Urinary bladder (tissue), 4 donors: ENCODE data around the gene PAX8. TPM values are rescaled to one million over a fixed set of nuclear protein-coding genes. Genes with fewer than 3 reads are reported as not detected.

Experiments used
- DNase-seq: peaks from one replicate; pipeline ENCODE4 v3.0.0-alpha.2; 2015; ENCODE audit errors: extremely low spot score
- H3K27ac ChIP-seq: one replicate; pipeline ENCODE4 v1.5.1; 2013; ENCODE audit warnings: low read depth, mild to moderate bottlenecking, moderate library complexity
- H3K36me3 ChIP-seq: one replicate; pipeline ENCODE4 v1.6.1; 2013; ENCODE audit warnings: mild to moderate bottlenecking, moderate library complexity; ENCODE audit not compliant: insufficient read depth
- H3K4me1 ChIP-seq: one replicate; pipeline ENCODE4 v1.6.1; 2013; ENCODE audit warnings: mild to moderate bottlenecking, moderate library complexity; ENCODE audit not compliant: insufficient read depth
- H3K4me3 ChIP-seq: one replicate; pipeline ENCODE4 v1.5.1; 2013; ENCODE audit warnings: low read depth, low read length
- WGBS: extraction: QIAGEN DNeasy Blood & Tissue Kit; methylation state at CpG from one replicate; pipeline ENCODE4 v1.1.7; 2013; 5-methylcytosine and 5-hydroxymethylcytosine counted together
- polyA plus RNA-seq: library from polyadenylated mRNA; stranded (reverse); fragments of 200-250 nt; gene quantifications from one replicate; pipeline ENCODE4 v1.2.3, GENCODE V29; 2013
- total RNA-seq: library from RNA; depleted of rRNA; stranded (reverse); fragments of >200 nt; gene quantifications from one replicate; pipeline ENCODE4 v1.2.3, GENCODE V29; 2014
- donor health status: healthy with polysubstance abuse.
- donor health status: healthy.

PAX8 gene
- total and polyA plus RNA-seq, 2 donors: 0.19 to 0.26 TPM

DNA sequence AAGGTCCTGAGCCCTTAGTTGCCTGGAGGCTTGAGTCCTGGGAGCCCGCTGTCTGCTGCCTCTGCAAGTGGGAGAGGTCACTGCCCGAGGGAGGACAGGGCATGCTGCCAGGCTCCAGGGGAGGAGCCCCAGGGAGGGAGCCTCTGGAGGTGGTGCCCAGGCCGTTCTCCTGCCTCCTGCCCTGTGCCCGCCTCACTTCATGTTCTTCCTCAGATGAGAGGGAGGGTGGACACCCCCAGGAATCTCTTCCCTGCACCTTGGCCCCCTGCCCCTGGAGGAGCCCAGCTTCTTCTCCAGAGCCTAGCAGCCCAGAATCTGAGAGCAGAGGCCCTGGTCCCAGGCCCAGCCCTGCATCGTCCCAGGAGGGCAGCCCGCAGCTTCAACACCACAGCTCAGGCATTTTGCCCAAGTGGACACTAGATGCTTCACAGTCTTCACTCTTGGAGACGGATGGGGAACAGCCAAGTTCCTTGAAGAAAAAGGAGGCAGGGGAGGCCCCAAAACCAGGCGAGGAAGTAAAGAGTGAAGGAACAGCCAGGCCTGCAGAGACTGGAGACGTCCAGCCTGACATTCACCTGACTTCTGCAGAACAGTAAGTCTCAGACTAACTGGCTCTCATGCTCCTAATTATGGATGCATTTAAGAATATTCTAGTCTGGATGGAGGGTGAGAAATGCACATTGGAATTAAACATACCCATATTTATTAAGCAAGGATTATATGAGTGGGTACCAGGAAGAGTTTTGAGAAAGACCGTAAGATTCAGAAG lies 92.9 kb downstream of the PAX8 start:
- Histone ChIP-seq H3K36me3 (no peaks in the 10 kb centered on the region), H3K4me1 (no peaks in the 10 kb centered on the region), H3K4me3 (no peak overlapping the region), H3K27ac (no peak overlapping the region)
- DNase-seq: no peak
- 76% methylated on average over 10 of the region's 10 CpGs for WGBS

DNA sequence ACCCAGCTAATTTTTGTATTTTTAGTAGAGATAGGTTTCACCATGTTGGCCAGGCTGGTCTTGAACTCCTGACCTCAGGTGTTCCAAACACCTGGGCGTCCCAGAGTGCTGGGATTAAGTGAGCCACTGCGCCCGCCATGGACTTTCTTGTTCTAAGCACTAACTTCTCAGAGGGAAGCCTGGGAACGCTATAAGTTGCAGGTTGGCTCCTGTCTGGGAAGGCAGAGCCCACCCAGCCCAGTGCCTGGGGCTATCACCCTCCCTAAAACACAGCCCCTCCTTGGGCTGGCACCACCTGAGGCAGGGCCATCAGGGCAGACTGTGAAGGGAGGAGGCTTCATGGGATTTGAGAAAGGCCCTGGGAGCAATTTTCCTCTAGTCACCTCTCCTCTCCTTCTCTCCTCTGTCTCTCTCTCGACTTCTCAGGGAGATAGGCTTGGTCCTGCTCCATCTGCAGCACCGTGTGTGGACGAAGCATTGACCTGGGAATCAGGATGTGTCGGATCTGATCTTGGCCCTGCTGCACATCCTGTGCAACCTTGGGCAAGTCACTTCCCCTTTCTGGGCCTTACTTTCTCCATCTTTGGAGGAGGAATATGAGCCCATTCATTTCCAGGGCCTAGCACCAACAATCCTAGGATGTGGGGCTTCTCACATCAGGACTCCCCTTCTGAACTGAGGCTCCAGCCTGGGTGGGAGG lies 94.0 kb downstream of the PAX8 start:
- Histone ChIP-seq H3K4me1 (no peaks in the 10 kb centered on the region), H3K4me3 (no peak overlapping the region), H3K36me3 (no peaks in the 10 kb centered on the region), H3K27ac (no peak overlapping the region)
- WGBS: 87% methylated on average over 8 of the region's 8 CpGs
- no peak for DNase-seq

DNA sequence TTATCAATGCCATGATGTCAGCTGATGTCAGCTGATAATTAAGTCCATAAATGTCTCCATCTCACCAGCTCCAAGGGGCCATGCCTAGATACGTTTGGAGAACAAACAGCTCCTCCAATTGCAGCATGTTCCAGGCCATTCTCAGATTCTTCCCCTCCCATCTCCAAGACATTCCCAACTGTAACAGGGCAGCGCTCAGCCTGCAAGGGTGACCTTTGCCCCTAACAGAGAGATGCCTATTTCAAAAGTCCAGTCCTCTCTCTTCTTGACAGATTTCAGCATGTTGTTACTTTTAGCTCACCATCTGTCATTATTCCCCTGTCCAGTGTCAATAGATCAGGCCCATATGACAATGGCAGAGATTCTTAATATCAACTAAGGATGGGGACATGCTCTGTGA lies 95.0 kb downstream of the PAX8 start:
- Histone ChIP-seq H3K36me3 (no peaks in the 10 kb centered on the region), H3K4me1 (no peaks in the 10 kb centered on the region), H3K27ac (no peak overlapping the region), H3K4me3 (no peak overlapping the region)
- WGBS: 90% methylated on average over 2 of the region's 2 CpGs
- DNase-seq: no peak

DNA sequence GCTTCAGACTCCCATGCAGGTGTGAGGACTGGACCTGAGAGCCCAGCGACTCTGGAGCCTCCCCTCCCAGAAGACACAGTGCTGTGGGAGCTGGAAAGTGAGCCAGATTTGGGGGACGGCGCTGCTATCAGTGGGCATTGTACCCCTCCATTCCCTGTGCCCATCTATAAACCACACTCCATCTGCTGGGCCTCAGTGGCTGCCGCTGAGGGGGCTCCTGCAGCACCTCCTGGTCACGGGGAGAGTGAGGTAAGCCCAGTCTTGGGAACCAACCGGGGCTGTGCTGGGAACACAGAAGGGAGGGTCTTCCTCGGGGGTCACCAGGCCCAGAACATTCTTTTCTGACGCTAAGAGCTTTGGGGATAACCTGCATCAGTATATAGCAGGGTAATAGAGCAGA lies 95.5 kb downstream of the PAX8 start:
- Histone ChIP-seq H3K4me3 (no peak overlapping the region), H3K4me1 (no peaks in the 10 kb centered on the region), H3K27ac (no peak overlapping the region), H3K36me3 (no peaks in the 10 kb centered on the region)
- DNase-seq: no peak
- WGBS: 87% methylated on average over 8 of the region's 8 CpGs

DNA sequence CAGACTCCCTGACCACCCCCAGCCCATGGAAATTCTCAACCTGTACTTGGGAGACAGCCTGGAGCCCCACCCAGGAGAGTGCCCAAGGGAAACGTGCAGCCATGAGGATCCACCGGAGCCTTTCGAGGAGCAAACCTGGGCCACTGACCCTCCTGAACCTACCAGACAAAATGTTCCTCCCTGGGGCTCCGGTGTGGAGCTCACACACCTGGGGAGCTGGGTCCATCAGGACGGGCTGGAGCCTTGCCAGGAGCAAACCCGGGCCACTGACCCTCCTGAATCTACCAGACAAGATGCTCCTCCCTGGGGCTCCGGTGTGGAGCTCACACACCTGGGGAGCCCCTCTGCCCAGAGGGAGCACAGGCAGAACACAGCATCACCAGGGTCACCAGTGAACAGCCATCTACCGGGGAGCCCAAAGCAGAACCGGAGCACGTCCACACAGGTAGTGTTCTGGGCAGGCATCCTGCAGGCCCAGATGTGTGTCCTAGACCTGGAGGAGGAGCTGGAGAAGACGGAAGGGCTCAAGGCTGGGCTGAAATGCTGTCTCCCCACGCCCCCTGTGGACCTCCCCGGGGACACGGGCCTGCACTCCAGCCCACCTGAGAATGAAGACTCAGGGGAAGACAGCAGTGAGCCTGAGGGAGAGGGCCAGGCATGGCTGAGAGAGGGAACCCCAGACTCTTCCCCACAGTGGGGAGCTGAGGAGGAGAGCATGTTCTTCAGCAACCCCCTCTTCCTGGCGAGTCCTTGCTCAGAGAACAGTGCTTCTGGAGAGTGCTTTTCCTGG lies 96.1 kb downstream of the PAX8 start:
- H3K36me3 ChIP-seq: no peaks in the 10 kb centered on the region
- H3K27ac ChIP-seq: no peak overlapping the region
- WGBS: 91% methylated on average over 15 of the region's 15 CpGs

DNA sequence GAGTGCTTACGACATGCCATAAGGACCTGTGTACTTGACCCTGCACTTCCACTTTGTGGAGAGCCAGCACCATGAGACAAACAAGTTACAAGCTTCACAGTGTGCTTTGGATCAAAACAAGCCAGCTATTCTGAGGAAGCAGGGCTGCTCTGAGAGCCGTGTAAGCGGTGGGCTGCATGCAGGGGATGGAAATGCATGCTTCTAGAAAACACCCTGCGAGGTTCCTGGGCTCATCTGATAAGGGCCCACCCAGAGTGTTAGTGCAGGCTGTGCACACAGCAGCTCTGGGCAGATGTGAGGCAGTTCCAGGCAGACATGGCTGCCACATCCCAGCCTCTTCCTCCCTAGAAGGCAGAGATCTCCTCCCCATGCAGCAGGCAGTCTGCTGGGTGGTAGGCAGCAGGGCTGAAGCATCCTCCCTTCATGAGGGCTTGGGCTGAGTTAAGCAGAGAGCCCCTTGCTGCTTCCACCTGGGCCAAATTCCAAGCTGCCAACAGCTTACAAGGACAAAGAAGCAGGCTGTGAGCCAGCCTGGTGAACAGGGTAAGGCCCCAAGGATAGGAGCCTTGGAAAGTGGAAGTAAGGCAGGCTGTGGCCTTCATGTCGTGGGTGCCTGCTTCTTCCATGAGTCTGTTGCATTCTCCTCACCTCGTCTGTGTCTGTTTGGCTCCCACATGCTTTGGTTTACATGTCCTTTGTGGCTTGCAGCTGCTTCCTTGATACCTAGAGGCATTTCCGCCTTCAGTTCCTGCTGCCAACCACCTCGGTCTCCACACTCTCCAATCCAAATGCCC lies 97.3 kb downstream of the PAX8 start:
- DNase-seq: no peak
- 57% methylated on average over 8 of the region's 8 CpGs for WGBS
- H3K4me3 ChIP-seq: no peak overlapping the region
- no peak overlapping the region for H3K27ac ChIP-seq
- no peaks in the 10 kb centered on the region for H3K36me3 ChIP-seq
- H3K4me1 ChIP-seq: no peaks in the 10 kb centered on the region

More for the DNA sequence above, 96.1 kb downstream of the PAX8 start:
- Histone ChIP-seq H3K4me3 (no peak overlapping the region), H3K4me1 (no peaks in the 10 kb centered on the region)
- DNase-seq: no peak

DNA sequence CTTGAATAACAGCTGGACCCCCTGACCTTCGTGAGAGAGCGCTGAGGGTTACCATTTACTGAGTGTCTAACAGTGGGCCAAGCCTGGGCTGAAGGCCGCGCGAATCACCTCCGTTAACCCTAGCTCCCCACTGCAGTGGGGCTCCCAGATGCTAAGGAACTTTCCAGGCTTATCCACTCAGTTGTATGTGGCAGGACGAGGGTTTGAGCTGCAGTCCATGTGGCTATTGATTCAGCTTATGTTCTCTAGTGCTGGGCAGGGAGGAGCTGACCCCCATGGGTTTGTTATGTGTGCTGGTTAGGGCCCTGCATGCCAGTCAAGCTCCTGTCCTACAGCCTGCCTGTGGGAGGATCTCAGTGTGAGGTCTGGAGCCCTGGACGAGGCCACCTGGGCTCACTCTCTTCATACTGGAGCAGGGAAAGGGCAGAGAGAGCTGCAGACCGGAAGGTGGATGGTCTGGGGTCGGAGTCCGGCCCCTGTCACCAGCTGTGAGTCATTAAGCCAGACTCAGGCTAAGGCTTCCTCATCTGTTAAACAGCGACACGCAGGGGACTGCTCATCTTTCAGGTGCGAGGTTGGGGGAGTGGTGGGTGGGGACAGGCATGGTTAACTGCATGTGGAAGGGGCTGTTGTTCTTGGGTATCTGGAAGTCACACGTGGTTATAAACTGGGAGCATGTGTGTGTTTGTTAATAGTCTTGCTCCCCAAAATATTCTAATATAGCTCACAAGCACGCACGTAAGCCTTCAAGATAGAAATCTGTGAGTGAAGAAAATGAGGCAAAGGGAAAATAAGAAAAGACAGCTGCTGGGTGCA lies 98.4 kb downstream of the PAX8 start:
- no peak for DNase-seq
- H3K36me3 ChIP-seq: no peaks in the 10 kb centered on the region
- H3K4me1 ChIP-seq: no peaks in the 10 kb centered on the region
- 81% methylated on average over 17 of the region's 17 CpGs for WGBS
- no peak overlapping the region for H3K4me3 ChIP-seq
- H3K27ac ChIP-seq: no peak overlapping the region

DNA sequence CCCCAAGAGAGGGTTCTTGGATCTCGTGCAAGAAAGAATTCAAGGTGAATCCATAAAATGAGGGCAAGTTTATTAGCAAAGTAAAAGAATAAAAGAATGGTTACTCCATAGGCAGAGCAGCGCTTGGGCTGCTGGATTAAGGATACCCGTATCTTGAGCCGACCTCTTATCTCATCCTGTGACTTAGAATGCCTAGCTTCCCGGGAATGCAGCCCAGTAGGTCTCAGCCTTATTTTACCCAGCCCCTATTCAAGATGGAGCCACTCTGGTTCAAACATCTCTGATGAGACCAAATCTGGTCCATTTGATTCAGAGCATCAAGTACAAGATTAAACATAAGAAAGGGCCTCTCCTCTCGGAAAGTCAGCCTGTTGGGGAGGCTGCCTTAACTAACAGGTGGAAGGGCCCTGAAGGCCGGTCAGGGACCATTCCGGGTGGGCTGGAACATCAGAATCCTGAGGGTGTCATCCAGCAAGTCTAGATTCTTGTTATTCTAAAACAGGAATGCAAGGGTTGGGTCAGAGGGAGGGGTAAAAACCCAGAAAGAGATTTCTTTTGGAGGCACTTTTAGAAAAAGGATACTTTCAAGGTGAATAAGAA lies 99.2 kb downstream of the PAX8 start:
- Histone ChIP-seq H3K27ac (no peak overlapping the region), H3K4me3 (no peak overlapping the region), H3K4me1 (no peaks in the 10 kb centered on the region), H3K36me3 (no peaks in the 10 kb centered on the region)
- WGBS: 85% methylated on average over 8 of the region's 8 CpGs
- DNase-seq: no peak

DNA sequence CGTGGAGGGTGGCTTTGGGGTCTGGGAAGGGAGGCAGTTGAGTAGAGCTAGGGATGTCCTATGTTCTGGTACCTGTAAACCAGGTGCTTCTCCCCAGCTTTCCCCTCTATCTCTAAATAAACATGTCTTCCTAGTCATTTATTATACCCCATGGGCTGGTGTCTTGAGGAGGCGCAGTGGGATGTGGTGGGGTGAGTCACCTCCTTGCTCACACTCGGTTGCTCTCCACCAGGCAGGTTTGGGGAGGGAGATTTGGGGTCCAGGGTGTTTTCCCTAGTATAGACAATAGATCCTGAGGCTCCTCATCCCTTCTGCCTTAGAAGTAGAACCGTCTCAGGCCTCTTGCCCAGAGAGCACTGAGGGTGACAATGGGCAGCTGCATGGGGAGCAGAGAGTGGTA lies 99.8 kb downstream of the PAX8 start:
- no peaks in the 10 kb centered on the region for H3K36me3 ChIP-seq
- no peak overlapping the region for H3K27ac ChIP-seq
- H3K4me3 ChIP-seq: no peak overlapping the region
- 86% methylated on average over 4 of the region's 4 CpGs for WGBS
- DNase-seq: no peak
- H3K4me1 ChIP-seq: no peaks in the 10 kb centered on the region

DNA sequence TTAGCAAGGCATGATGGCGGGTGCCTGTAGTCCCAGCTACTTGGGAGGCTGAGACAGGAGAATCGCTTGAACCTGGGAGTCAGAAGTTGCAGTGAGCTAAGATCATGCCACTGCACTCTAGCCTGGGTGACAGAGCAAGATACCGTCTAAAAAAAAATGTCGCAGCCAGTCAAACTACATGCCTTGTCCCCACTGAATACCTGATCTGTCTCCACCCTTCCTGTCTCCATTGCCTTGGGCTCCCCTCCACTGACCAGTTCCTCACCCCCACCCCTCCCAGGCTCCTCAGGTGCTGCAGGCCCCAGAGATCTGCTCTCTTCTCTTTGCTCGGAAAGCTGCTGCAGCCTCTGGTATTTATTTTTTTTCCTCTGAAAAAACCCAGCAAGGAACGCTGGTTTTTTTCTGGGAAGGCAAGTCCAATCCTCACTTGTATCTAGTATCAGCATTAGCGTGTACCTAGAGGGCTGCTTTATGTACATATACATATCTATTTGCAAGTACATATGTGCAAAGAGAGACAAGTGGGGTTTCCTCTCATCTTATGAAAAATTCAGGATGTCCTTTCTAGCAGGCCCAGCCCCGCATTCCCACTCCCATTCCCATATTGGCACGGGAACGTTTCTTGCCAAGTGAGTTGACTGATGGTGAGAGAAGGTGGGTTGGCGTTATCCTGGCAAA lies 100.5 kb downstream of the PAX8 start:
- DNase-seq: no peak
- no peak overlapping the region for H3K27ac ChIP-seq
- no peaks in the 10 kb centered on the region for H3K4me1 ChIP-seq
- no peak overlapping the region for H3K4me3 ChIP-seq
- WGBS: 85% methylated on average over 11 of the region's 11 CpGs
- H3K36me3 ChIP-seq: no peaks in the 10 kb centered on the region

DNA sequence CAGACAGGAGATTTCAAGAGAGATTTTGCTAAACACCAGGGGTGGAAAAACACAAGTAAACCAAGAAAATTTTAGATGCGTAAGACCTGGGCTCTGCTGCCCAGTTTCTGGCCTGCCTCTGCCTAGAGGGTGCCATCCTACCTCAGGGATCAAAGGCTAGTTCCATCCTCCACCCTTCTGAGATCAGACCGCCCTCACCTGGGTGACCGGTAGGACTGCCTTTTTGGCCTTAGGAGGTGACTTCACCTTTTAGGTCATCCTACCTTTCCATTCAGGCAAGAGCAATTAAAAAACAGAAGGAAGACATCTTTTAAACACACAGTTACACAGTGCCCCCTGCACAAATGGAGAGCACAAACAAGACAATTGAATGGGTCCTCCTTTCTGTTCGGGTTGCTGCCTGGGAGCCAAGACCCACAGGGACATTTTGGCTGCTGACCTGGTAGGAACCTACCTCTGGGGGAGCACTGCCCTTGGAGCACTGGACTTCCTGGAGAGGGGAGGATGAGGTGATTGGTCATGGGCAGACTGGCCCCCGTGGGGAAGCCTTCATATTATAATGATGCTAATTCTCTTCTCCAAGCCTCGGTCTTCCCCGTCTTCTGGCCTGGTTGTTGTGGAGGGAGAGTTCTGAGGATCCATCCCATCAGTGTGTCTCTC lies 101.9 kb downstream of the PAX8 start:
- 89% methylated on average over 7 of the region's 7 CpGs for WGBS
- H3K4me1 ChIP-seq: no peaks in the 10 kb centered on the region
- H3K4me3 ChIP-seq: no peak overlapping the region
- H3K27ac ChIP-seq: no peak overlapping the region
- no peak for DNase-seq
- H3K36me3 ChIP-seq: no peaks in the 10 kb centered on the region
